Measurements from ENCODE around the gene PRKCQ. TPM values are rescaled to one million over a fixed set of nuclear protein-coding genes. Genes with fewer than 3 reads are reported as not detected.
"Not testable (repeated sequence)": the region's sequence is repeated elsewhere in the genome, so short reads cannot be mapped to it uniquely, and the experiment has no call there.

PRKCQ gene
- total RNA-seq, 2 donors from 2014 or later, result 0.43 TPM; not detected in 1

- peak overlapping the region; percentile 13 to 35 for H3K27ac ChIP-seq
- DNase-seq (ENCODE audit: low spot score), result no peak
- peaks cover 0 to 14% of the 10 kb centered on the region in 2 donors for H3K4me1 ChIP-seq
- TF ChIP-seq CTCF (IDR thresholded peaks at IDR 0.05), result no peak
- H3K36me3 ChIP-seq, result no peaks in the 10 kb centered on the region
- no peaks in the 10 kb centered on the region for H3K27me3 ChIP-seq
- no peak overlapping the region for H3K4me3 ChIP-seq
- peaks cover 0 to 8% of the 10 kb centered on the region in 2 donors for H3K9me3 ChIP-seq
These were observed 196.8 kb downstream of the PRKCQ start for GRCh38 chr10:6383096-6383812.

- no peak for TF ChIP-seq CTCF (IDR thresholded peaks at IDR 0.05)
- no peak for DNase-seq (ENCODE audit: low spot score)
- Histone ChIP-seq H3K4me1 (peaks cover 0 to 14% of the 10 kb centered on the region in 2 donors), H3K9me3 (peaks cover 0 to 8% of the 10 kb centered on the region in 2 donors), H3K27me3 (no peaks in the 10 kb centered on the region), H3K4me3 (no peak overlapping the region), H3K36me3 (no peaks in the 10 kb centered on the region), H3K27ac (peak overlapping the region in 1 of 2 donors; percentile 13)
These were observed 198.0 kb downstream of the PRKCQ start for GRCh38 chr10:6382081-6382480.

- H3K27me3 ChIP-seq; DNase-seq (ENCODE audit: low spot score); H3K4me3 ChIP-seq; H3K27ac ChIP-seq; H3K9me3 ChIP-seq; H3K36me3 ChIP-seq: not testable (repeated sequence)
- peaks cover 0 to 14% of the 10 kb centered on the region in 2 donors for H3K4me1 ChIP-seq
These were observed 199.6 kb downstream of the PRKCQ start for GRCh38 chr10:6380478-6380877.

GRCh38 chr10:6379015-6379776 is 200.9 kb downstream of the PRKCQ start:
- no peak for TF ChIP-seq CTCF (IDR thresholded peaks at IDR 0.05)
- no peak for DNase-seq (ENCODE audit: low spot score)
- Histone ChIP-seq H3K27me3 (no peaks in the 10 kb centered on the region), H3K4me1 (peaks cover 0 to 14% of the 10 kb centered on the region in 2 donors), H3K36me3 (no peaks in the 10 kb centered on the region), H3K27ac (no peak overlapping the region), H3K4me3 (no peak overlapping the region), H3K9me3 (peaks cover 0 to 8% of the 10 kb centered on the region in 2 donors)

Data from right atrium auricular region (tissue), 2 donors.